Measurements from ENCODE around the gene ZNF689.

Gene ZNF689

DNA sequence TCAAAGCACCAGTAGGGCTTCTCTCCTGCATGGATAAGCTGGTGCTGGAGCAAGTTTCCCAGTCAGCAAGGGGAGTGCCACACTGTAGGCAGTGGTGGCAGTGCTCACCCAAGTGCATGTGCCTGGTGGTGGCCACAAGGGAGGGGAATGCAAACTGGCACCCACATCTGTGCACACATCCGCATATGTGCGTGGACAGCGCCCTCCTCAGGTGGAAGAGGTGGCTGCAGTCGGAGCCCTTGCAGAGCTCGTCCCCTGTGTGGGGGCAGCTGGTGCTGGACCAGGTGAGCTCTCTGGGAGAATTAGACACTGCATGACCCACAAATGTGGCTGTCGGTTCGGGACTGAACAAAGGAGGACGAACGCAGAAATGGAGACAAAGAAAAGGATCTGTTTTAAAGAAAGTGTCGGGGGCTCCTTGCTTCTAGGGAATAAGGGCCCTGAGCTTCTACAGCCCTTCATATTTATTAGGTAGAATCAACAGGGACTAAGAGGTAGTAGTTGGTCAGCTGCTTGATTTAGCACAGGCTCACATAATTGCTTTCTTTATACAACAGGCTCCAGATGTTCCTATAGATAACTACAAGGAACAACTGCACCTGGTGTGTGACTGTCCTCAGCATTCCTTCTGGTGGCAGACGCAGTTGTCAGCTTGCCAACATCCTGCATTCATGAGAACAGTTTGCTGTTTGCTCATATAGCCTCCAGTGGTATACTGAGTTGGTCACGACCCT lies 5.3 kb upstream of the ZNF689 start:
- no peaks in the 10 kb centered on the region for H4K20me1 ChIP-seq (ENCODE audit: insufficient read depth, low read length)
- H3K9me2 ChIP-seq (ENCODE audit: low read depth, low read length), result no peaks in the 10 kb centered on the region
- H3K79me2 ChIP-seq (ENCODE audit: insufficient read depth, low read length), result no peaks in the 10 kb centered on the region
- TF ChIP-seq, protein P1, sequence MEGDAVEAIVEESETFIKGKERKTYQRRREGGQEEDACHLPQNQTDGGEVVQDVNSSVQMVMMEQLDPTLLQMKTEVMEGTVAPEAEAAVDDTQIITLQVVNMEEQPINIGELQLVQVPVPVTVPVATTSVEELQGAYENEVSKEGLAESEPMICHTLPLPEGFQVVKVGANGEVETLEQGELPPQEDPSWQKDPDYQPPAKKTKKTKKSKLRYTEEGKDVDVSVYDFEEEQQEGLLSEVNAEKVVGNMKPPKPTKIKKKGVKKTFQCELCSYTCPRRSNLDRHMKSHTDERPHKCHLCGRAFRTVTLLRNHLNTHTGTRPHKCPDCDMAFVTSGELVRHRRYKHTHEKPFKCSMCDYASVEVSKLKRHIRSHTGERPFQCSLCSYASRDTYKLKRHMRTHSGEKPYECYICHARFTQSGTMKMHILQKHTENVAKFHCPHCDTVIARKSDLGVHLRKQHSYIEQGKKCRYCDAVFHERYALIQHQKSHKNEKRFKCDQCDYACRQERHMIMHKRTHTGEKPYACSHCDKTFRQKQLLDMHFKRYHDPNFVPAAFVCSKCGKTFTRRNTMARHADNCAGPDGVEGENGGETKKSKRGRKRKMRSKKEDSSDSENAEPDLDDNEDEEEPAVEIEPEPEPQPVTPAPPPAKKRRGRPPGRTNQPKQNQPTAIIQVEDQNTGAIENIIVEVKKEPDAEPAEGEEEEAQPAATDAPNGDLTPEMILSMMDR (IDR thresholded peaks at IDR 0.05; ENCODE audit: low read length), result peak; percentile 82
- no peak for TF ChIP-seq EZH2 (IDR thresholded peaks at IDR 0.05; ENCODE audit: borderline replicate concordance, low read length)
- H3K9me3 ChIP-seq (ENCODE audit: low read length), result peaks cover 10% of the 10 kb centered on the region; the same call in 1 of the 2 replicates
- H2AFZ ChIP-seq (ENCODE audit: low read length), result no peak overlapping the region
- H3F3A ChIP-seq (ENCODE audit: insufficient read depth, low read length), result peaks cover 5% of the 10 kb centered on the region; the same call in 1 of the 2 replicates
- H3K36me3 ChIP-seq (ENCODE audit: insufficient read depth, low read length), result no peaks in the 10 kb centered on the region; the same call in 1 of the 2 replicates
- no peak overlapping the region for H3K27ac ChIP-seq (ENCODE audit: low read depth, low read length, poor library complexity, severe bottlenecking)
- H3K9ac ChIP-seq (ENCODE audit: low read length), result no peak overlapping the region
- no peak overlapping the region for H3K4me3 ChIP-seq (ENCODE audit: low read depth, low read length, poor library complexity, severe bottlenecking)
- no peak overlapping the region for H3K4me2 ChIP-seq (ENCODE audit: low read length)
- peaks cover 17% of the 10 kb centered on the region for H3K4me1 ChIP-seq (ENCODE audit: insufficient read depth, low read length, severe bottlenecking)
- H3K27me3 ChIP-seq (ENCODE audit: insufficient read depth, low read length), result no peaks in the 10 kb centered on the region

DNA sequence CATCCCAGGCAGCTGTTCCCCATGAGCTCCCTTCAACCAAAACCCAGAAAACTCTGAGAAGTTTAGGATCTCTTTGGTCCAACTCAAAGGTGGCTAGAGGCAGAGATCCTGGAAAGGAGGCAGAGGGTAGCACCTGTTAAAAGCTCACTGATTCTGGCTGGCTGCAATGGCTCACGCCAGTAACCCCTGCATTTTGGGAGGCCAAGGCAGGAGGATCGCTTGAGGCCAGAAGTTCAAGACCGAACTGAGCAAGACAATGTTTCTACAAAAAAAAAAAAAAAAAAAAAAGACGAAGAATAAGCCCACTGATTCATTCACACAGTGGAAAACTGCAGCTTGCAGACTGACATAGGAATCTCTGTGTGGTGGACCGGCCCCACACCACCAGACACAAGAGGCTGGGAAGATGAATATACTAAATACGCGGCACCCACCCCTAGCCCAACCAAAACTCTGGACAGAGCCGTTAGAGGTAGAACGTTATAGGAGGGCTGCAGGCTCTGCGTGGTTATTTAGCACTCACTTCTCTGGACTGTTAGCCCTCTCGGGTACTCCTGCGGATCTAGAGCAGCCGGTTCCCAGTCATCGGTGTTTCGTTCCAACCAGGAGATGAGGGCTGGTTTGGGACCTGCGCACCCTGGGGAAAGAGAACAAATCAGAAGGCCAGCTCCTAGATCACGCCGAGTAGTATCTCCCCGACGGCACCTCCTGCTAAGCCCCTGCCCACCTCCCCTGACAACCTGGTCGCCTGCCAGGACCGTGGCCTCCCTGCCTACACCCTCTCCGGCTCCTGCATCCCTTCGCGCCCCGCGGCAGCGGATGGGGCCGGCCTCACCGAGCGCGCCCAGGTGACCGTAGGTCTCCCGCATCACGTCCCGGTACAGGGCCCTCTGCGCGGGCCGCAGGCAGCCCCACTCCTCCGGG lies 925 bp downstream of the ZNF689 start:
- no peak overlapping the region for H2AFZ ChIP-seq (ENCODE audit: low read length)
- H3K4me3 ChIP-seq (ENCODE audit: low read depth, low read length, poor library complexity, severe bottlenecking), result peak overlapping the region; percentile 84
- H3K79me2 ChIP-seq (ENCODE audit: insufficient read depth, low read length), result no peaks in the 10 kb centered on the region

DNA sequence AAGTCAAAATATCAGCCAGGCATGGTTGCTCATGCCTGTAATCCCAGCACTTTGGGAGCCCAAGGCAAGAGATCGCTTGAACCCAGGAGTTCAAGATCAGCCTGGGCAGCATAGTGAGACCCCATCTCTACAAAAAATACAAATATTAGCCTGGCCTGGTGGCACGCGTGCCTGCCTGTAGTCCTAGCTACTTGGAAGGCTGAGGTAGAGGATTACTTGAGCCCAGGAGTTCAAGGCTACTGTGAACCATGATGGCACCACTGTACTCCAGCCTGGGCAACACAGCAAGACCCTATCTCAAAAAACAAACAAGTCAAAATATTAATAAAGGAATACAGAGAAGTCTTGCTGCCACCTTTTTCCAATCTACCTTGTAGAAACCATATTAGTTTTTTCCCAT lies 4.2 kb downstream of the ZNF689 start:
- H3F3A ChIP-seq (ENCODE audit: insufficient read depth, low read length), result no peaks in the 10 kb centered on the region
- no peaks in the 10 kb centered on the region for H3K9me2 ChIP-seq (ENCODE audit: low read depth, low read length)
- no peaks in the 10 kb centered on the region for H3K79me2 ChIP-seq (ENCODE audit: insufficient read depth, low read length)
- H4K20me1 ChIP-seq (ENCODE audit: insufficient read depth, low read length), result no peaks in the 10 kb centered on the region
- no peaks in the 10 kb centered on the region for H3K27me3 ChIP-seq (ENCODE audit: insufficient read depth, low read length)
- no peak overlapping the region for H3K27ac ChIP-seq (ENCODE audit: low read depth, low read length, poor library complexity, severe bottlenecking)
- TF ChIP-seq, protein P1 (IDR thresholded peaks at IDR 0.05; ENCODE audit: low read length), result no peak
- TF ChIP-seq EZH2 (IDR thresholded peaks at IDR 0.05; ENCODE audit: borderline replicate concordance, low read length), result no peak
- H3K9ac ChIP-seq (ENCODE audit: low read length), result no peak overlapping the region
- H3K36me3 ChIP-seq (ENCODE audit: insufficient read depth, low read length), result peaks cover 48% of the 10 kb centered on the region
- peaks cover 15% of the 10 kb centered on the region for H3K4me1 ChIP-seq (ENCODE audit: insufficient read depth, low read length, severe bottlenecking)
- no peak overlapping the region for H3K4me3 ChIP-seq (ENCODE audit: low read depth, low read length, poor library complexity, severe bottlenecking)
- H3K9me3 ChIP-seq (ENCODE audit: low read length), result no peaks in the 10 kb centered on the region
- H2AFZ ChIP-seq (ENCODE audit: low read length), result no peak overlapping the region
- H3K4me2 ChIP-seq (ENCODE audit: low read length), result no peak overlapping the region

More for the DNA sequence above, 925 bp downstream of the ZNF689 start:
- H3K9me2 ChIP-seq (ENCODE audit: low read depth, low read length), result no peaks in the 10 kb centered on the region
- H3K27me3 ChIP-seq (ENCODE audit: insufficient read depth, low read length), result no peaks in the 10 kb centered on the region
- H4K20me1 ChIP-seq (ENCODE audit: insufficient read depth, low read length), result no peaks in the 10 kb centered on the region
- H3F3A ChIP-seq (ENCODE audit: insufficient read depth, low read length), result peaks cover 5% of the 10 kb centered on the region; the same call in 1 of the 2 replicates
- H3K9me3 ChIP-seq (ENCODE audit: low read length), result no peaks in the 10 kb centered on the region
- peak overlapping the region; percentile 39 for H3K27ac ChIP-seq (ENCODE audit: low read depth, low read length, poor library complexity, severe bottlenecking)
- TF ChIP-seq EZH2 (IDR thresholded peaks at IDR 0.05; ENCODE audit: borderline replicate concordance, low read length), result no peak
- TF ChIP-seq, protein P1 (IDR thresholded peaks at IDR 0.05; ENCODE audit: low read length), result no peak
- peak overlapping the region; percentile 96 for H3K9ac ChIP-seq (ENCODE audit: low read length)
- peaks cover 37% of the 10 kb centered on the region for H3K36me3 ChIP-seq (ENCODE audit: insufficient read depth, low read length)
- peak overlapping the region; percentile 78 for H3K4me2 ChIP-seq (ENCODE audit: low read length)
- H3K4me1 ChIP-seq (ENCODE audit: insufficient read depth, low read length, severe bottlenecking), result peaks cover 29% of the 10 kb centered on the region
